ENCODE results near the gene THAP11. TPM values are rescaled to one million over a fixed set of nuclear protein-coding genes. Genes with fewer than 3 reads are reported as not detected.
A peak's percentile ranks its signal among the peaks of the same experiment; 100 is the strongest.

Gene THAP11
- total RNA-seq, 1 donor from 2014 or later, result 25.1 TPM

DNA sequence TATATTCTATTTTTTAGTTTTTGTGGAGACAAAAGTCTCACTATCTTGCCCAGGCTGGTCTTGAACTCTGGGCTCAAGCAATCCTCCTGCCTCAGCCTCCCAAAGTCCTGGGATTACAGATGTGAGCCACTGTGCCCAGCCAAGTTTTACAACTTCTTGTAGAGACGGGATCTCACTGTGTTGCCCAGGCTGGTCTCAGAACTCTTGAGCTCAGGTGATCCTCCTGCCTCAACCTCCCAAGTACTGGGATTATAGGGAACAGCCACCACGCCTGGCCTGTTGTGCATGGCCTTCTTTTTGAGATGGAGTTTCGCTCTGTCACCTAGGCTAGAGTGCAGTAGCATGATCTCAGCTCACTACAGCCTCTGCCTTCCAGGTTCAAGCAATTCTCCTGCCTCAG lies 11.6 kb downstream of the THAP11 start:
- intact Hi-C loops (cut with DNase I), result no loop called here
- Histone ChIP-seq H3K27me3 (no peaks in the 10 kb centered on the region), H3K9me3 (no peaks in the 10 kb centered on the region)

GRCh38 chr16:67855789-67856188 lies 13.7 kb downstream of the THAP11 start:
- H3K36me3 ChIP-seq, result peaks cover 4% of the 10 kb centered on the region
- no peaks in the 10 kb centered on the region for H3K27me3 ChIP-seq
- H3K4me1 ChIP-seq, result peaks cover 20% of the 10 kb centered on the region
- ATAC-seq, result no peak
- no peak overlapping the region for H3K4me3 ChIP-seq
- intact Hi-C loops (cut with DNase I), result no loop called here
- no peak for DNase-seq
- TF ChIP-seq CTCF (IDR thresholded peaks at IDR 0.05), result no peak
- no peaks in the 10 kb centered on the region for H3K9me3 ChIP-seq
- H3K27ac ChIP-seq, result no peak overlapping the region

More for the DNA sequence above, 11.6 kb downstream of the THAP11 start:
- Histone ChIP-seq H3K4me1 (peaks cover 23% of the 10 kb centered on the region), H3K27ac (no peak overlapping the region), H3K4me3 (no peak overlapping the region), H3K36me3 (no peaks in the 10 kb centered on the region)
- ATAC-seq (no peak), DNase-seq (no peak)
- TF ChIP-seq CTCF (IDR thresholded peaks at IDR 0.05), result no peak

DNA sequence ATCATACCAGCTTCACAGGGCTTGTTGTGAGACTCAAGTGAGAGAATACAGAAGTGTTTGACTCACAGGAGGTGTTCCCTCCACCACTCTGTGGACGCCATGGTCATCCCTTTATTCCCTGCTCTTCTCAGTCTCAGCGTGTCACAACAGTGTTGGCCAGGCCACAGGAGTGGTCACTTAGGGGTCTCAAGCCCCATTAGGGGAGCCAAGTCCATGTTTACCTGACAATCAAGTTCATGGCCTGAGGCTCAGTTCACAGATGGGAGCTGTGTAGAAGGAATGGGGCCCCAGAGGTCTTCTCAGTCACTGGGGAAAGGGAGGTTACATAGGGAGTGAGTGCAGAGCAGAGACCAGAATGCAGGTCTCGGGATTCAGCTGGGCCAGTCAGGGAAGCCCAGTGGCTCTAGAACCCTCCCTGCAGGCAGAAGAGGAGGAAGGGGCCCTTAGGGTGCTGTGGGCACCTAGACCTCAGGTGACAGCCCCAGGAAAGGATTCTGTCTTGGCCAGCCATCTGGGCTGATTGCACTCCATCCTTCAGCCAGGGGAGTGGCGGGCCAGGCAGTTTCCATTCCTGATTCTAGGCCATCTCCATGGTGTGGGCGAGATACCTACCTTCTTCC lies 14.9 kb downstream of the THAP11 start:
- Histone ChIP-seq H3K27me3 (no peaks in the 10 kb centered on the region), H3K4me1 (peaks cover 20% of the 10 kb centered on the region), H3K9me3 (no peaks in the 10 kb centered on the region), H3K4me3 (no peak overlapping the region), H3K27ac (peak overlapping the region; percentile 89), H3K36me3 (peaks cover 11% of the 10 kb centered on the region)
- no peak for TF ChIP-seq CTCF (IDR thresholded peaks at IDR 0.05)
- intact Hi-C loops (cut with DNase I), result no loop called here
- no peak for DNase-seq
- ATAC-seq, result no peak

GRCh38 chr16:67857547-67858233 lies 15.6 kb downstream of the THAP11 start:
- peaks cover 11% of the 10 kb centered on the region for H3K36me3 ChIP-seq
- H3K4me3 ChIP-seq, result no peak overlapping the region
- no peaks in the 10 kb centered on the region for H3K27me3 ChIP-seq
- ATAC-seq (peak; percentile 97), DNase-seq (peak; percentile 84)
- intact Hi-C loops (cut with DNase I), result no loop called here
- no peaks in the 10 kb centered on the region for H3K9me3 ChIP-seq
- no peak for TF ChIP-seq CTCF (IDR thresholded peaks at IDR 0.05)
- H3K27ac ChIP-seq, result peak overlapping the region; percentile 89
- H3K4me1 ChIP-seq, result peaks cover 20% of the 10 kb centered on the region

GRCh38 chr16:67858500-67858899 lies 16.4 kb downstream of the THAP11 start:
- H3K27ac ChIP-seq, result peak overlapping the region; percentile 89
- peak; percentile 43 for ATAC-seq
- H3K27me3 ChIP-seq, result no peaks in the 10 kb centered on the region
- peaks cover 11% of the 10 kb centered on the region for H3K36me3 ChIP-seq
- no peaks in the 10 kb centered on the region for H3K9me3 ChIP-seq
- intact Hi-C loops (cut with DNase I), result no loop called here
- TF ChIP-seq CTCF (IDR thresholded peaks at IDR 0.05), result no peak
- H3K4me3 ChIP-seq, result no peak overlapping the region
- no peak for DNase-seq
- H3K4me1 ChIP-seq, result peaks cover 22% of the 10 kb centered on the region

Measured in upper lobe of right lung (tissue), 1 donor.